ENCODE data around the gene TGM3.

The TGM3 gene

GRCh38 chr20:2336471-2336870 lies 40.7 kb downstream of the TGM3 start:
- no peak overlapping the region for H3K27ac ChIP-seq (ENCODE audit: low read depth, low read length, poor library complexity, severe bottlenecking)
- no peak overlapping the region for H3K9ac ChIP-seq (ENCODE audit: low read length)
- no peaks in the 10 kb centered on the region for H4K20me1 ChIP-seq (ENCODE audit: insufficient read depth, low read length)
- no peak overlapping the region for H2AFZ ChIP-seq (ENCODE audit: low read length)
- no peak overlapping the region for H3K4me3 ChIP-seq (ENCODE audit: low read depth, low read length, poor library complexity, severe bottlenecking)
- no peak overlapping the region for H3K4me2 ChIP-seq (ENCODE audit: low read length)
- H3K79me2 ChIP-seq (ENCODE audit: insufficient read depth, low read length): no peaks in the 10 kb centered on the region
- H3K9me2 ChIP-seq (ENCODE audit: low read depth, low read length): no peaks in the 10 kb centered on the region
- no peaks in the 10 kb centered on the region for H3K27me3 ChIP-seq (ENCODE audit: insufficient read depth, low read length)
- no peaks in the 10 kb centered on the region for H3K9me3 ChIP-seq (ENCODE audit: low read length)
- TF ChIP-seq, protein P1, sequence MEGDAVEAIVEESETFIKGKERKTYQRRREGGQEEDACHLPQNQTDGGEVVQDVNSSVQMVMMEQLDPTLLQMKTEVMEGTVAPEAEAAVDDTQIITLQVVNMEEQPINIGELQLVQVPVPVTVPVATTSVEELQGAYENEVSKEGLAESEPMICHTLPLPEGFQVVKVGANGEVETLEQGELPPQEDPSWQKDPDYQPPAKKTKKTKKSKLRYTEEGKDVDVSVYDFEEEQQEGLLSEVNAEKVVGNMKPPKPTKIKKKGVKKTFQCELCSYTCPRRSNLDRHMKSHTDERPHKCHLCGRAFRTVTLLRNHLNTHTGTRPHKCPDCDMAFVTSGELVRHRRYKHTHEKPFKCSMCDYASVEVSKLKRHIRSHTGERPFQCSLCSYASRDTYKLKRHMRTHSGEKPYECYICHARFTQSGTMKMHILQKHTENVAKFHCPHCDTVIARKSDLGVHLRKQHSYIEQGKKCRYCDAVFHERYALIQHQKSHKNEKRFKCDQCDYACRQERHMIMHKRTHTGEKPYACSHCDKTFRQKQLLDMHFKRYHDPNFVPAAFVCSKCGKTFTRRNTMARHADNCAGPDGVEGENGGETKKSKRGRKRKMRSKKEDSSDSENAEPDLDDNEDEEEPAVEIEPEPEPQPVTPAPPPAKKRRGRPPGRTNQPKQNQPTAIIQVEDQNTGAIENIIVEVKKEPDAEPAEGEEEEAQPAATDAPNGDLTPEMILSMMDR (IDR thresholded peaks at IDR 0.05; ENCODE audit: low read length): no peak
- no peak for TF ChIP-seq EZH2 (IDR thresholded peaks at IDR 0.05; ENCODE audit: borderline replicate concordance, low read length)
- H3F3A ChIP-seq (ENCODE audit: insufficient read depth, low read length): no peaks in the 10 kb centered on the region
- H3K36me3 ChIP-seq (ENCODE audit: insufficient read depth, low read length): no peaks in the 10 kb centered on the region
- H3K4me1 ChIP-seq (ENCODE audit: insufficient read depth, low read length, severe bottlenecking): no peaks in the 10 kb centered on the region

DNA sequence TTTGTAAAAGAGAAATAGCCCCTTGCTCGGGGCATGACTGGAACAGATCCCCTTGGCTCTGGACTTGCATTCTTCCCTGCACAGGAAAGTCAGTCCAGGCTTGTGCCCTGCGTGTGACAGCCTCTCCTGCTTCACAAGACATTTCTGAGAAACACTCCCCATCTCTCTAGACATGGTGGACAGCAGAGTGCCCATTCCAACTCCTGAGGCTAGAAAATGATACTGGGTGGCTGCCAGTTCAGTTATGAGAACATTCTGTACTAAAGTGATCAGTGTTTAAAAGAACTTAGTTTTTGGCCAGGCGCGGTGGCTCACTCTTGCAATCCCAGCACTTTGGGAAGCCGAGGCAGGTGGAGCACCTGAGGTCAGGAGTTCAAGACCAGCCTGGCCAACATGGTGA lies 41.3 kb downstream of the TGM3 start:
- no peaks in the 10 kb centered on the region for H3K9me2 ChIP-seq (ENCODE audit: low read depth, low read length)
- H3K4me2 ChIP-seq (ENCODE audit: low read length): no peak overlapping the region
- no peak overlapping the region for H3K4me3 ChIP-seq (ENCODE audit: low read depth, low read length, poor library complexity, severe bottlenecking)
- H4K20me1 ChIP-seq (ENCODE audit: insufficient read depth, low read length): no peaks in the 10 kb centered on the region
- no peaks in the 10 kb centered on the region for H3K36me3 ChIP-seq (ENCODE audit: insufficient read depth, low read length)
- H3F3A ChIP-seq (ENCODE audit: insufficient read depth, low read length): no peaks in the 10 kb centered on the region
- no peaks in the 10 kb centered on the region for H3K79me2 ChIP-seq (ENCODE audit: insufficient read depth, low read length)
- no peak overlapping the region for H3K9ac ChIP-seq (ENCODE audit: low read length)
- H3K27ac ChIP-seq (ENCODE audit: low read depth, low read length, poor library complexity, severe bottlenecking): no peak overlapping the region
- no peak overlapping the region for H2AFZ ChIP-seq (ENCODE audit: low read length)
- no peaks in the 10 kb centered on the region for H3K27me3 ChIP-seq (ENCODE audit: insufficient read depth, low read length)
- H3K4me1 ChIP-seq (ENCODE audit: insufficient read depth, low read length, severe bottlenecking): no peaks in the 10 kb centered on the region
- H3K9me3 ChIP-seq (ENCODE audit: low read length): no peaks in the 10 kb centered on the region
- TF ChIP-seq, protein P1 (IDR thresholded peaks at IDR 0.05; ENCODE audit: low read length): no peak

DNA sequence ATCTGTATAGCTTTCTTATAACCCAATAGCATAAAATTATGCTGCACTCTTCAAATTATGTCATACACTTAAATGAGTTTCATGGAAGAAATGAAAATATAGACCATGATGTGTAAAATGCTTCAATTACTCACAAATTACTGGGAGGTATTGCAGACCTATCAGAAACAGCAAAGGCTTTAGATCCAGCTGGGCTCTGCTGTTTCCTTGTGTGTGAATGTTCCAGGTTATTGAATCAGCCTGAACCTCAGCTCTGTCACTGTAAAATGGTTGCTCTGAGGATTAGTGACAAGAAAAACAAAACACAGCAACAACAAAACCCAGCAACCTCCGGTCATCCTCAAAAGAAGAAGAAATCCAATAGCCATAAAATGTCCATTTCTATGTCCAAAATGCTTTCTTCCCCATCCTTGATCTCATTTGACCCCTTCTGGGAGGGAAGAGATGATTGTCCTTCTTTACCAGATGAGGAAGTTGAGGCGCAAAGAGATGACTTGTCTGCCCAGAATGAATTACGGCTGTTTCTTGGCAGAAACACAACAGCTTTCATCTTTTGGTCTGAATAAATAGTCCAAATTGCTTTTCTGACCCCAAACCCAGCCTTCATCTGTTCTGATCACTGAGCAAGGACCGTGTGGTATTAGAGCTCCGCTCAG lies 42.7 kb downstream of the TGM3 start:
- H3F3A ChIP-seq (ENCODE audit: insufficient read depth, low read length): no peaks in the 10 kb centered on the region
- TF ChIP-seq EZH2 (IDR thresholded peaks at IDR 0.05; ENCODE audit: borderline replicate concordance, low read length): no peak
- TF ChIP-seq, protein P1 (IDR thresholded peaks at IDR 0.05; ENCODE audit: low read length): no peak
- no peak overlapping the region for H3K9ac ChIP-seq (ENCODE audit: low read length)
- no peaks in the 10 kb centered on the region for H3K9me2 ChIP-seq (ENCODE audit: low read depth, low read length)
- no peak overlapping the region for H3K4me2 ChIP-seq (ENCODE audit: low read length)
- H3K4me1 ChIP-seq (ENCODE audit: insufficient read depth, low read length, severe bottlenecking): no peaks in the 10 kb centered on the region
- no peak overlapping the region for H2AFZ ChIP-seq (ENCODE audit: low read length)
- H3K36me3 ChIP-seq (ENCODE audit: insufficient read depth, low read length): no peaks in the 10 kb centered on the region
- H3K9me3 ChIP-seq (ENCODE audit: low read length): no peaks in the 10 kb centered on the region
- no peak overlapping the region for H3K4me3 ChIP-seq (ENCODE audit: low read depth, low read length, poor library complexity, severe bottlenecking)
- no peaks in the 10 kb centered on the region for H4K20me1 ChIP-seq (ENCODE audit: insufficient read depth, low read length)
- no peaks in the 10 kb centered on the region for H3K79me2 ChIP-seq (ENCODE audit: insufficient read depth, low read length)
- no peaks in the 10 kb centered on the region for H3K27me3 ChIP-seq (ENCODE audit: insufficient read depth, low read length)
- H3K27ac ChIP-seq (ENCODE audit: low read depth, low read length, poor library complexity, severe bottlenecking): no peak overlapping the region
